GM12878 (cell line): ENCODE results near the gene SIRPD. TPM values are rescaled to one million over a fixed set of nuclear protein-coding genes. Genes with fewer than 3 reads are reported as not detected.

Experiments
- ATAC-seq: fragments of 200-7000 bp; cut with Tn5 transposase; 3 replicates; pipeline ENCODE4 v1.9.1; 2020; ENCODE audit warnings: mild to moderate bottlenecking, moderate library complexity
- BruUV-seq: library from RNA; stranded (reverse); fragments of 400-500 nt; replicated peaks from 2 replicates; lab custom pipeline; 2021; lab: Mats Ljungman, UMichigan
- CTCF ChIA-PET: fragments of 300-600 bp; sonication (Branson Sonifier 250); formaldehyde crosslinking; extraction: SDS; loops from one replicate; lab custom pipeline; 2021; ENCODE audit warnings: inconsistent platforms; lab: Yijun Ruan, JAX
- POLR2A ChIA-PET: fragments of 350-600 bp; formaldehyde crosslinking; extraction: SDS; loops from one replicate; lab custom pipeline; 2021; ENCODE audit warnings: inconsistent platforms; lab: Charles Lee
- RAD21 ChIA-PET: fragments of 300-600 bp; sonication (Branson Sonifier 250); formaldehyde crosslinking; loops from one replicate; lab custom pipeline; 2023; ENCODE audit warnings: antibody characterized with exemption; ENCODE audit not compliant: unreplicated experiment; lab: Charles Lee
- SMC1A ChIA-PET: fragments of 300-600 bp; sonication (Branson Sonifier 250); formaldehyde crosslinking; loops from one replicate; lab custom pipeline; 2023; ENCODE audit not compliant: unreplicated experiment, uncharacterized antibody; lab: Charles Lee
- DNase-seq: peaks from one replicate; pipeline ENCODE4 v3.0.0-alpha.2; 2011; ENCODE audit warnings: low read depth, low spot score
- FAIRE-seq: peaks from 3 replicates; lab custom pipeline; 2011; peaks lifted over from hg19 to GRCh38; lab: Jason Lieb, UNC
- H2AFZ ChIP-seq: 2 replicates; pipeline ENCODE4 v1.6.0; 2011; ENCODE audit warnings: low read depth, low read length, control low read depth; ENCODE audit not compliant: control insufficient read depth
- H3K27ac ChIP-seq: 2 replicates; pipeline ENCODE4 v1.5.1; 2011; ENCODE audit warnings: control low read depth; ENCODE audit not compliant: control insufficient read depth, insufficient read depth
- H3K27me3 ChIP-seq, 2 experiments: replicated peaks in 1 of 2; 2 replicates each; pipeline versions ENCODE4 v1.6.0 to v1.6.1; 2011; ENCODE audit warnings: low read length in 1 of 2; ENCODE audit not compliant: control insufficient read depth in 2 of 2, insufficient read depth in 2 of 2
- H3K36me3 ChIP-seq, 2 experiments: 2 replicates each; pipeline ENCODE4 v1.5.1; 2011; ENCODE audit warnings: low read length in 1 of 2; ENCODE audit not compliant: control insufficient read depth in 2 of 2, insufficient read depth in 2 of 2
- H3K4me1 ChIP-seq: 2 replicates; pipeline ENCODE4 v1.6.1; 2011; ENCODE audit warnings: mild to moderate bottlenecking, low read length, moderate library complexity, mixed read lengths; ENCODE audit not compliant: control insufficient read depth, insufficient read depth
- H3K4me2 ChIP-seq: 2 replicates; pipeline ENCODE4 v1.6.0; 2011; ENCODE audit warnings: control low read depth; ENCODE audit not compliant: control insufficient read depth, insufficient read depth
- H3K4me3 ChIP-seq: fragments of 200-600 bp; sonication (generic); 2 replicates; pipeline ENCODE4 v1.5.1; 2016
- H3K79me2 ChIP-seq: 2 replicates; pipeline ENCODE4 v1.6.0; 2011; ENCODE audit warnings: low read length; ENCODE audit not compliant: control insufficient read depth, insufficient read depth
- H3K9ac ChIP-seq: 2 replicates; pipeline ENCODE4 v1.8.0; 2011; ENCODE audit warnings: low read length, control low read depth, mixed read lengths; ENCODE audit not compliant: control insufficient read depth, insufficient read depth
- H3K9me3 ChIP-seq: replicated peaks from 3 replicates; pipeline ENCODE4 v1.5.1; 2011; ENCODE audit warnings: mild to moderate bottlenecking, low read length; ENCODE audit not compliant: control insufficient read depth, insufficient read depth
- H4K20me1 ChIP-seq: 2 replicates; pipeline ENCODE4 v1.6.0; 2011; ENCODE audit not compliant: control insufficient read depth, insufficient read depth
- BACH1 ChIP-seq: fragments of 450-650 bp; IDR thresholded peaks from 2 replicates; pipeline ENCODE4 v1.6.1; 2017; ENCODE audit warnings: mild to moderate bottlenecking, borderline replicate concordance
- BRCA1 ChIP-seq: IDR thresholded peaks from 2 replicates; pipeline ENCODE4 v1.6.1; 2011; ENCODE audit warnings: low read depth, low read length, improper control_type of control experiment
- CBX3 ChIP-seq: fragments of 200-600 bp; sonication (generic); IDR thresholded peaks from 2 replicates; pipeline ENCODE4 v1.6.1; 2016; ENCODE audit warnings: low read depth, borderline replicate concordance
- DPF2 ChIP-seq: fragments of 450-650 bp; IDR thresholded peaks from 2 replicates; pipeline ENCODE4 v1.6.1; 2017; ENCODE audit warnings: mild to moderate bottlenecking
- FOS ChIP-seq: IDR thresholded peaks from 3 replicates; pipeline ENCODE4 v1.6.1; 2011; ENCODE audit warnings: borderline replicate concordance; ENCODE audit not compliant: insufficient read length; ENCODE audit errors: extremely low read depth
- HDGF ChIP-seq: fragments of 450-650 bp; IDR thresholded peaks from 2 replicates; pipeline ENCODE4 v1.6.1; 2016; ENCODE audit warnings: antibody characterized with exemption
- KLF5 ChIP-seq: fragments of 450-650 bp; IDR thresholded peaks from 2 replicates; pipeline ENCODE4 v1.6.1; 2014; ENCODE audit warnings: mild to moderate bottlenecking; ENCODE audit not compliant: partially characterized antibody
- NFIC ChIP-seq: IDR thresholded peaks from 2 replicates; pipeline ENCODE4 v1.6.1; 2012; ENCODE audit warnings: low read depth, mild to moderate bottlenecking, inconsistent platforms, low read length, moderate library complexity
- RFX5 ChIP-seq: IDR thresholded peaks from 2 replicates; pipeline ENCODE4 v1.6.1; 2011; ENCODE audit warnings: low read depth, low read length, improper control_type of control experiment
- SIX5 ChIP-seq: IDR thresholded peaks from 2 replicates; pipeline ENCODE4 v1.6.1; 2011; ENCODE audit warnings: mild to moderate bottlenecking, low read depth, low read length, moderate library complexity; ENCODE audit not compliant: severe bottlenecking
- SMARCA5 ChIP-seq: fragments of 450-650 bp; IDR thresholded peaks from 2 replicates; pipeline ENCODE4 v1.6.1; 2017; ENCODE audit warnings: mild to moderate bottlenecking
- ZNF217 ChIP-seq: fragments of 450-650 bp; IDR thresholded peaks from 2 replicates; pipeline ENCODE4 v1.6.1; 2017; ENCODE audit warnings: antibody characterized with exemption, mild to moderate bottlenecking
- ZNF622 ChIP-seq: fragments of 450-650 bp; IDR thresholded peaks from 2 replicates; pipeline ENCODE4 v1.6.1; 2017; ENCODE audit warnings: mild to moderate bottlenecking, inconsistent platforms
- ZZZ3 ChIP-seq: IDR thresholded peaks from 2 replicates; pipeline ENCODE4 v1.6.1; 2011; ENCODE audit warnings: low read depth; ENCODE audit not compliant: control insufficient read depth, insufficient read length
- WGBS: methylation state at CpG from one replicate; pipeline ENCODE4 v1.1.6; 2016; ENCODE audit warnings: low lambda C conversion rate; ENCODE audit not compliant: insufficient replicate concordance, insufficient coverage; ENCODE audit errors: missing lambda C conversion rate; 5-methylcytosine and 5-hydroxymethylcytosine counted together
- in situ Hi-C: fragments of 300-500 bp; cut with MboI; formaldehyde crosslinking; loops from 9 replicates; pipeline ENCODE4 v1.14.3; 2018; ENCODE audit warnings: mixed read lengths
- intact Hi-C: fragments of 100-400 bp; cut with micrococcal nuclease; formaldehyde crosslinking; loops from one replicate; pipeline ENCODE4 v1.14.2; 2022; ENCODE audit not compliant: unreplicated experiment
- polyA plus RNA-seq, 11 experiments: library from polyadenylated mRNA; depleted of rRNA in 4 of 11; unstranded in 6 of 11; stranded (reverse) in 5 of 11; fragments of >200 nt; fragmentation: Nextera tagmentation in 4 of 11; fragmentation: Illumina TruSeq in 1 of 11; extraction: Ambion mirVana in 4 of 11; extraction: Trizol in 1 of 11; gene quantifications; 1 replicate in 1 of 11; 2 replicates in 10 of 11; pipeline versions ENCODE4 v1.2.1 to v1.2.3, GENCODE V29; 2011 to 2016; ENCODE audit warnings: inconsistent platforms in 2 of 11, missing spikeins in 2 of 11, low read depth in 1 of 11
- total RNA-seq, 4 experiments: library from RNA; depleted of rRNA in 3 of 4; stranded (reverse); fragments of >200 nt in 3 of 4; fragmentation: Illumina TruSeq in 1 of 4; extraction: Trizol in 1 of 4; gene quantifications; 2 replicates each; pipeline versions ENCODE4 v1.2.1 to v1.2.3, GENCODE V29; 2013 to 2021
- TF ChIP-seq, protein P1 (sequence below): fragments of 450-650 bp; IDR thresholded peaks from 2 replicates; pipeline ENCODE4 v1.6.1; 2017; ENCODE audit warnings: mild to moderate bottlenecking, moderate library complexity
- TF ChIP-seq, protein P2 (sequence below): fragments of 450-650 bp; conservative IDR thresholded peaks from 2 replicates; pipeline ENCODE4 v1.6.1; 2017; ENCODE audit warnings: mild to moderate bottlenecking, moderate library complexity
- TF ChIP-seq, protein P3 (sequence below): IDR thresholded peaks from 2 replicates; pipeline ENCODE4 v1.6.1; 2011; ENCODE audit warnings: borderline replicate concordance, low read depth, mild to moderate bottlenecking, moderate library complexity, low read length; ENCODE audit not compliant: insufficient read depth, poor library complexity, severe bottlenecking
- TF ChIP-seq, protein P4 (sequence below): IDR thresholded peaks from 2 replicates; pipeline ENCODE4 v1.6.1; 2012; ENCODE audit warnings: low read depth, low read length, improper control_type of control experiment

The SIRPD gene
- total and polyA plus RNA-seq, 10 of the 15 experiments (the other 5 are each of a cell fraction or from before 2014, with no cell fraction given) = 0.10 to 1.6 (median 0.88) TPM

DNA sequence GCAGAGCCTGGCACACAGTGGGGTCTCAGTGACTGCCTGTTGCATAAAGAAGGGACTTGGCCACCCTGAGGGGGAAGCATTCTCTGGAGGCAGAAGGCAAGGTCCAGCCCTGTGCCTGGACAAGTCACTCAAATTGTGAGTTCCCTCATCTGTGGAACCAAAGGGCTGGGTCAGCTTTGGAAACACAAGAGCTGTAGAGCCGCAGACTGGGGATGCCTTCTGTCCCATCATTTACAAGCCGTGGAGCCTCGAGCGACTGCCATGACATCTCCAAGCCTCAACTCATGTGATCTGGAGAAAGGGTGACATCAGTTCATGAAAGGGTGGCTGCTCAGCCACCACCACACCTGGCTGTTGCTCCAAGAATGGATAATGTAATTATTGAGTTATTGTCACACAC, 20.4 kb upstream of the SIRPD start:
- H3K79me2 ChIP-seq = no peaks in the 10 kb centered on the region
- H3K9ac ChIP-seq = no peak overlapping the region
- in situ Hi-C loops (loop anchor here (5.0 kb wide), 1 partner anchor 39 kb away; no protein-coding TSS in a partner anchor), intact Hi-C loops (no loop called here)
- no peaks in the 10 kb centered on the region for H3K36me3 ChIP-seq
- no peak for FAIRE-seq
- no TSS peak for BruUV-seq
- no peak for ATAC-seq
- no peak for DNase-seq
- no peaks in the 10 kb centered on the region for H3K4me1 ChIP-seq
- ChIA-PET SMC1A (interaction anchor here (0.7 to 1.7 kb wide), 3 partner anchors 18 to 430 kb away, joined by 3 to 4 read pairs (median 3); no protein-coding TSS in a partner anchor), CTCF (interaction anchor here (1.0 to 1.6 kb wide), 2 partner anchors 68 to 157 kb away, joined by 3 to 4 read pairs; no protein-coding TSS in a partner anchor), RAD21 (no interaction called here), POLR2A (no interaction called here)
- TF ChIP-seq SMARCA5 (no peak), CBX3 (no peak), ZZZ3 (no peak), ZNF622 (no peak), DPF2 (no peak), BRCA1 (no peak), SIX5 (no peak), ZNF217 (no peak), BACH1 (no peak), NFIC (no peak), KLF5 (no peak), HDGF (no peak), RFX5 (no peak), FOS (no peak)
- TF ChIP-seq, protein P1, sequence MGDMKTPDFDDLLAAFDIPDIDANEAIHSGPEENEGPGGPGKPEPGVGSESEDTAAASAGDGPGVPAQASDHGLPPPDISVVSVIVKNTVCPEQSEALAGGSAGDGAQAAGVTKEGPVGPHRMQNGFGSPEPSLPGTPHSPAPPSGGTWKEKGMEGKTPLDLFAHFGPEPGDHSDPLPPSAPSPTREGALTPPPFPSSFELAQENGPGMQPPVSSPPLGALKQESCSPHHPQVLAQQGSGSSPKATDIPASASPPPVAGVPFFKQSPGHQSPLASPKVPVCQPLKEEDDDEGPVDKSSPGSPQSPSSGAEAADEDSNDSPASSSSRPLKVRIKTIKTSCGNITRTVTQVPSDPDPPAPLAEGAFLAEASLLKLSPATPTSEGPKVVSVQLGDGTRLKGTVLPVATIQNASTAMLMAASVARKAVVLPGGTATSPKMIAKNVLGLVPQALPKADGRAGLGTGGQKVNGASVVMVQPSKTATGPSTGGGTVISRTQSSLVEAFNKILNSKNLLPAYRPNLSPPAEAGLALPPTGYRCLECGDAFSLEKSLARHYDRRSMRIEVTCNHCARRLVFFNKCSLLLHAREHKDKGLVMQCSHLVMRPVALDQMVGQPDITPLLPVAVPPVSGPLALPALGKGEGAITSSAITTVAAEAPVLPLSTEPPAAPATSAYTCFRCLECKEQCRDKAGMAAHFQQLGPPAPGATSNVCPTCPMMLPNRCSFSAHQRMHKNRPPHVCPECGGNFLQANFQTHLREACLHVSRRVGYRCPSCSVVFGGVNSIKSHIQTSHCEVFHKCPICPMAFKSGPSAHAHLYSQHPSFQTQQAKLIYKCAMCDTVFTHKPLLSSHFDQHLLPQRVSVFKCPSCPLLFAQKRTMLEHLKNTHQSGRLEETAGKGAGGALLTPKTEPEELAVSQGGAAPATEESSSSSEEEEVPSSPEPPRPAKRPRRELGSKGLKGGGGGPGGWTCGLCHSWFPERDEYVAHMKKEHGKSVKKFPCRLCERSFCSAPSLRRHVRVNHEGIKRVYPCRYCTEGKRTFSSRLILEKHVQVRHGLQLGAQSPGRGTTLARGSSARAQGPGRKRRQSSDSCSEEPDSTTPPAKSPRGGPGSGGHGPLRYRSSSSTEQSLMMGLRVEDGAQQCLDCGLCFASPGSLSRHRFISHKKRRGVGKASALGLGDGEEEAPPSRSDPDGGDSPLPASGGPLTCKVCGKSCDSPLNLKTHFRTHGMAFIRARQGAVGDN = no peak
- TF ChIP-seq, protein P2, sequence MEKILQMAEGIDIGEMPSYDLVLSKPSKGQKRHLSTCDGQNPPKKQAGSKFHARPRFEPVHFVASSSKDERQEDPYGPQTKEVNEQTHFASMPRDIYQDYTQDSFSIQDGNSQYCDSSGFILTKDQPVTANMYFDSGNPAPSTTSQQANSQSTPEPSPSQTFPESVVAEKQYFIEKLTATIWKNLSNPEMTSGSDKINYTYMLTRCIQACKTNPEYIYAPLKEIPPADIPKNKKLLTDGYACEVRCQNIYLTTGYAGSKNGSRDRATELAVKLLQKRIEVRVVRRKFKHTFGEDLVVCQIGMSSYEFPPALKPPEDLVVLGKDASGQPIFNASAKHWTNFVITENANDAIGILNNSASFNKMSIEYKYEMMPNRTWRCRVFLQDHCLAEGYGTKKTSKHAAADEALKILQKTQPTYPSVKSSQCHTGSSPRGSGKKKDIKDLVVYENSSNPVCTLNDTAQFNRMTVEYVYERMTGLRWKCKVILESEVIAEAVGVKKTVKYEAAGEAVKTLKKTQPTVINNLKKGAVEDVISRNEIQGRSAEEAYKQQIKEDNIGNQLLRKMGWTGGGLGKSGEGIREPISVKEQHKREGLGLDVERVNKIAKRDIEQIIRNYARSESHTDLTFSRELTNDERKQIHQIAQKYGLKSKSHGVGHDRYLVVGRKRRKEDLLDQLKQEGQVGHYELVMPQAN = no peak
- TF ChIP-seq, protein P3, sequence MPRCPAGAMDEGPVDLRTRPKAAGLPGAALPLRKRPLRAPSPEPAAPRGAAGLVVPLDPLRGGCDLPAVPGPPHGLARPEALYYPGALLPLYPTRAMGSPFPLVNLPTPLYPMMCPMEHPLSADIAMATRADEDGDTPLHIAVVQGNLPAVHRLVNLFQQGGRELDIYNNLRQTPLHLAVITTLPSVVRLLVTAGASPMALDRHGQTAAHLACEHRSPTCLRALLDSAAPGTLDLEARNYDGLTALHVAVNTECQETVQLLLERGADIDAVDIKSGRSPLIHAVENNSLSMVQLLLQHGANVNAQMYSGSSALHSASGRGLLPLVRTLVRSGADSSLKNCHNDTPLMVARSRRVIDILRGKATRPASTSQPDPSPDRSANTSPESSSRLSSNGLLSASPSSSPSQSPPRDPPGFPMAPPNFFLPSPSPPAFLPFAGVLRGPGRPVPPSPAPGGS = no peak
- TF ChIP-seq, protein P4, sequence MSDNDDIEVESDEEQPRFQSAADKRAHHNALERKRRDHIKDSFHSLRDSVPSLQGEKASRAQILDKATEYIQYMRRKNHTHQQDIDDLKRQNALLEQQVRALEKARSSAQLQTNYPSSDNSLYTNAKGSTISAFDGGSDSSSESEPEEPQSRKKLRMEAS = no peak
- 29% methylated on average over 4 of the region's 4 CpGs for WGBS
- H2AFZ ChIP-seq = no peak overlapping the region
- H3K4me3 ChIP-seq = no peak overlapping the region
- no peaks in the 10 kb centered on the region for H3K27me3 ChIP-seq
- H4K20me1 ChIP-seq = no peaks in the 10 kb centered on the region
- H3K9me3 ChIP-seq = no peaks in the 10 kb centered on the region
- H3K27ac ChIP-seq = no peak overlapping the region
- H3K4me2 ChIP-seq = no peak overlapping the region
